GM18502 (cell line): ENCODE data around the gene SLC35B3.
"Not testable (repeated sequence)": the region's sequence is repeated elsewhere in the genome, so short reads cannot be mapped to it uniquely, and the experiment has no call there.

Experiments used
- ATAC-seq: cut with Tn5 transposase; IDR thresholded peaks from one replicate; pipeline ENCODE4 v1.9.1; 2021; ENCODE audit warnings: mild to moderate bottlenecking; ENCODE audit not compliant: unreplicated experiment, poor library complexity

SLC35B3 gene

DNA sequence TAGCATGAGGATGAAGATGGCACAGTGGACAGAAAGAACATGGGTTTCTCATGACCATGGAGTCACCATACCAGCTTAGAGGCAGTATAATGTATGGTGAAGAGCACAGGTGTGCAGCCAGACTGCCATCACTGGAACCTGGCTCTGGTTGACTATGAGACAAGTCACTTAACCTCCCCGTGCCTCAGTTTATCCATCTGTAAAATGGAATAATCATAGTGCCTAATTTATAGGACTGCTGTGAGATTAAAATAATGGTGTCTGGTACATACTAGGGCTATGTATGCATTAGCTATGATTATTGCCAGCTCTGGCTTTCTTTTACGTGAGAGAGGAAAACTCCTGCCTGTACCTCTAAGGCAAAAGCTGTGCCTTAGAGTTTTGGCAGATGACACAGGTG, 19.4 kb downstream of the SLC35B3 start:
- ATAC-seq = no peak

DNA sequence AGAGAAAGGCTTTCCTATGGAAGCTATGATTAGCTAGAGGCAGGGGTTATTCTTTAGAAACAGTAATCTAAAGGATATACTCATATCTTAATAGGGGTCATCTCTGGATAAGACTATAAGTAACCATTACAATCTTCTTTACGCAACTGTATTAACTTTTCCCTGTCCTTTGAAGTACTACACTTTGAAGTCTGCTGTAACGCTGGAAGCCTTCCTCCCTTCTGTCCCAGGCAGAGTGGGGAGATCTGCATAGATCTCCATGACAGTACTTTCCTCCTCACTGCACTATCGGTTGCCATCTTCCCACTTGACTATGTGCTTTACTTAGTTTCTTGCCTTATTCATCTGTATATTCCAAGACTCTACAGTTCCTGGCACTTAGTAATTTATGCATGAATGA, 20.1 kb downstream of the SLC35B3 start:
- ATAC-seq = no peak

DNA sequence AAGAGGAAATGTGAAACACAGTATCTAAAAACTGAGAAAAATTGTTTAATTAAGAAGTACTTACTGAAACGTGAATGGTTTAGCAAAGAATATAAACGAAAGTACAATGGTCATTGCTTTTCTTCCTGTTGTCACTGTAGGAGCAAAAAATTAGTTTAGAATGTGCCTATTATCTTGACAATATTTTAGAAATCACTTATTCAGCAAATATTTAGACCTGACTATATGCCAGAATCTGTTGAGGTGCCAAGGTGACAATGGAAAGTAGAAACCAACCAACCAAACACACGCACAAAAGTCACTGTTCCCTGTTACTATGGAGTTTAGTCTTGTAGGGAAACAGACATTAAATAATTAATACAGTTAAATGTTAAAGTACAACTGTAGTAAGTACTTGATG, 20.5 kb downstream of the SLC35B3 start:
- ATAC-seq = no peak

- ATAC-seq = not testable (repeated sequence)
These were observed 29.4 kb downstream of the SLC35B3 start for GRCh38 chr6:8405946-8406345.

DNA sequence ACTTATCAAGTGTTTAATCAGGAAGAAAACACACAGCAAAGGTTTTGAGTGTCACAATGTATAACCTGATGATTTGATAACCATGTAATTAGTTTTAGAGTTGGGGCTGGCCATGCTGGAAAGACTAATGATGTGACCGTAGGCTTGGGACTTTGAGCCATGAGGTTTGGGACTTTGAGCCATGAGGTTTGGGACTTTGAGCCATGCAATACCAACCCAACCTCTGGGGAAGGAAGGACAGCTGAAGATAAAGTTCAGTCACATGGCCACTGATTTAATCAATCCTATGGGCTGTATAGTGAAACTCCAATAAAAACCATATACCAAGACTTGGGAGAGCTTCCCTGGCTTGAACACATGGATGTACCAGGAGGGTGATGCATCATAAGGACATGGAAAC, 32.8 kb downstream of the SLC35B3 start:
- no peak for ATAC-seq

DNA sequence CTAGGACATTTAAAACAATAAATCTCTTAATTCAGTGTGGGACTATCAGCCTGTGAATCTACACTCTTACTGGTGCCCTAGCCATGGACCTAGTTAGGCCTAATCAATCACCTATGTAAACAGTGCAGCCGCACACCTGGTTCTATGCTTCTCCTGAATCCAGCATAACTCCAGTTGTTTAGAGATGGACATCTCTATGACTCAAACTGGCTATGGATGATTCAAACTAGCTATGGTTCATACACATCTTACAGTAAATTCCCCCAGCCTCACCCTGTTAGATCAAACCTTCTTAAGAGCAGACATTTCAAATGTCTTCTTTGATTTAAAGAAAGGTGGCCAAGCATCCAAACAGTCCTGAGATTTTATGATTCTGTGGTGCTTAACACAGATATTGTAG, 34.7 kb downstream of the SLC35B3 start:
- no peak for ATAC-seq

GRCh38 chr6:8392569-8392968, 42.8 kb downstream of the SLC35B3 start:
- no peak for ATAC-seq

DNA sequence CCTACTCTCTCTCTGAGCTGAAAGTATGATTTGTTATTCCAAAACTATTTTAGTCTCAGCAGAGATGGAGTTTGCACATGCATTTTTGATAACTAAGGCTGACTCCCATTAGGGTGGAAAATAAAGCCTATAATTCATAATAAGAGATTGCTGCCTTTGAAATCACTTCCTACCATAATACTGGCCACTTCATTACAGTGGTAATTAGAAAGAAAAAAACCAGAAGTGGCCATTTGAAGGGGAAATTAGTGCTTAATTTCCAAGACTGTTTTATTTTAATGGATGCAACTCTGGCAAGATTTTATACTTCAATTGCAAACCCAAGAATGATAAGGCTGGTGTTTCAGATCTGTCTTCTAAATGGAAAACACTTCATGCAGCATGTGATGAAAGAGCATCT, 43.4 kb downstream of the SLC35B3 start:
- no peak for ATAC-seq

DNA sequence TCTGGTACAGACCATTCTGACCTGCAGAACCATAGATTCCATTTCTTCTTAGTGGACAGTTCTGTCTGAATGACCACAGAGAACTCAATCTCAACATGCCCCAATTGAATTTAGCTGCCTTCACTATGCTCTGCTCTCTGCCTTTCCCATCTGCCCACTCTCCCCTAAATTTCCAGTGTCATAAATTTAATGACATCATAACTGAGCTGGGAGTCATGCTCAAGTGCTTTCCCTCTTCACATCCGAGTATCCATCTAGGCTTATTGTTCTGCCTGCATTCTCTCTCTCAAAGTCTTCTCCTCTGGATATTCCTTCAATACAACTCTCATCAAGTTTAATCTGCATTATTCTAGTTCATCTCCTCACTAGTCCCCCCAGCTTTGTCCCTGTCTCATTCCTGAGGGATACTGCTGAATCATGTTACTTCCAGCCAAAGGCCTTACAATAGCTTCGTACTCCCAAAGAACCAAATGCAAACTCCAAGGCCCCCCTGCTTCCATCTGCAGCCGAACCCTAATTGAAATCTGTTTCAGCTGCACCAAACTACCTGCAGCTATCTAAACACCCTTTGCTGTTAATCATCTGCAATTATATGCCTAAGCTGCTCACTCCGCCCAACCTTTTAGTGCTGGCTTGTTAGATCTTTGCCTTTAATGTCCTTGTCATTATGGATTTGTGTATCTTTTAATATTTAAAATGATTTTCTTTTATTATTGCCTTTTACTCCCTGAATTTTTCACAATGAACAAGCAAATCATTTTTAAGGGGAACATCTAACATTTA, 46.1 kb downstream of the SLC35B3 start:
- ATAC-seq = no peak

DNA sequence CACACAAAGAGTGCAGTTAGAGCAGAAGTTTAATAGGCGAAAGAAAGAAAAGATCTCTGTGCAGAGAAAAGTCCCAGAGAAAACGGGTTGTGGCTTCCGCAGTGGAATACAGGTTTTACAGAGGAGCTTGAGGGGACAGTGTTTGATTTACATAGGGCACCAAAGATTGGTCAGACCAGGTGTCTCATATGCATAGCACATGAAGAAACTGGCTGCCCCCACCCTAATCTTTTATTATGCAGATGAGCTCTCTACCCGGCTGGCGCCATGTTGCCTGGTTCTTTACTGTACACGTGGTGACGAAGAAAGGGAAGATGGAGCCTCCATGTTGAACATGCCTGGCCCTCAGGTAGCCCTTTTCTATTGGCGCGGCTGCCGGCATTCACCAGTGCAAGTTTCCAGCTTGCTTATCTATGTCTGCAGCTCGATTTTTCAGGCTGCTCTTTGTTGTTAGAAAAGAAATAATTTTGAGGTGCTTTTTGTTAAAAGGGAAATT, 47.4 kb downstream of the SLC35B3 start:
- no peak for ATAC-seq

DNA sequence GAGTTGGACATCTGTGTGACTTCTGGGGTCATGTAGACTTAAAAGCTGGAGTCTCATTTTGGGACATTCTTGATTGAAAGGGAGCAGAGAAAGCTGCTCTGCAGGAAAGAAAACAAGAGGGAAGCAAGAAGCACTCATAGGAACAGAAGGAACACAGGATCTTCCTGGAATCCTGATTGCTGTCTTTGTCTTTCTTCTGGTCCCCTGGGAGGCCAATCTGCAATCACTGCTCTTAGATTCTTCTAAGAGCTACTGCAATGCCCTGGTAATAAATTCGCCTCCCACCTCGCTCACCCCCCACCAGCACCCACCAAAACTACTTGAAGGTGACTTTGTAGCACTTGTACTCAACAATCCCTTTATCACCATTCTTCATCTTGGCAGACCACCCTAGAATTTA, 51.8 kb downstream of the SLC35B3 start:
- ATAC-seq = no peak

- ATAC-seq = no peak
These were observed 52.9 kb downstream of the SLC35B3 start for GRCh38 chr6:8382434-8382833.

GRCh38 chr6:8375916-8376315, 59.4 kb downstream of the SLC35B3 start:
- no peak for ATAC-seq
